IPS DF 19.7 (cell line): ENCODE results near the gene SNX30.

ENCODE experiments used
- DNase-seq: peaks from one replicate; pipeline ENCODE4 v3.0.0-alpha.2; 2013; ENCODE audit warnings: low read depth, low spot score

Gene SNX30

GRCh38 chr9:112885324-112885723 is 134.8 kb downstream of the SNX30 start:
- DNase-seq: no peak

GRCh38 chr9:112886351-112886750 is 135.8 kb downstream of the SNX30 start:
- no peak for DNase-seq

GRCh38 chr9:112887381-112887780 is 136.8 kb downstream of the SNX30 start:
- DNase-seq: no peak

- DNase-seq: no peak
These were observed 139.8 kb downstream of the SNX30 start, which contains the start of gene SLC46A2 for GRCh38 chr9:112890106-112891081. Gene SLC46A2, minus strand, starts transcription at chr9:112890876. Its CDS starts 195 bp downstream, at chr9:112890681.

GRCh38 chr9:112891521-112891920 is 141.0 kb downstream of the SNX30 start:
- DNase-seq: no peak

GRCh38 chr9:112892981-112893380 is 142.4 kb downstream of the SNX30 start:
- DNase-seq: no peak

- no peak for DNase-seq
These were observed 143.5 kb downstream of the SNX30 start for GRCh38 chr9:112894041-112894440.

GRCh38 chr9:112894699-112895098 is 144.1 kb downstream of the SNX30 start:
- DNase-seq: no peak

GRCh38 chr9:112896131-112896530 is 145.6 kb downstream of the SNX30 start:
- DNase-seq: no peak

- DNase-seq: no peak
These were observed 148.3 kb downstream of the SNX30 start for GRCh38 chr9:112898872-112899311.

GRCh38 chr9:112900488-112900887 is 149.9 kb downstream of the SNX30 start:
- DNase-seq: no peak

GRCh38 chr9:112900901-112901300 is 150.3 kb downstream of the SNX30 start:
- no peak for DNase-seq

GRCh38 chr9:112905084-112905483 is 154.5 kb downstream of the SNX30 start:
- no peak for DNase-seq

GRCh38 chr9:112911736-112912135 is 161.2 kb downstream of the SNX30 start:
- no peak for DNase-seq

- no peak for DNase-seq
These were observed 162.1 kb downstream of the SNX30 start for GRCh38 chr9:112912636-112913035.

GRCh38 chr9:112913326-112913725 is 162.8 kb downstream of the SNX30 start:
- no peak for DNase-seq

- DNase-seq: no peak
These were observed 164.0 kb downstream of the SNX30 start for GRCh38 chr9:112914524-112914923.

GRCh38 chr9:112917047-112917986 is 166.8 kb downstream of the SNX30 start:
- no peak for DNase-seq

GRCh38 chr9:112917987-112918362 is 167.4 kb downstream of the SNX30 start:
- DNase-seq: no peak

- DNase-seq: no peak
These were observed 171.0 kb downstream of the SNX30 start for GRCh38 chr9:112921549-112921948.
